PC-9 (cell line): Measurements from ENCODE around the gene RNH1. TPM values are rescaled to one million over a fixed set of nuclear protein-coding genes. Genes with fewer than 3 reads are reported as not detected.

Experiments
- BruUV-seq: library from RNA; stranded (reverse); fragments of 400-500 nt; replicated peaks from 2 replicates; lab custom pipeline; 2021; lab: Mats Ljungman, UMichigan
- CTCF ChIA-PET: fragments of 300-600 bp; sonication (Branson Sonifier 250); formaldehyde crosslinking; loops from one replicate; lab custom pipeline; 2022; ENCODE audit warnings: antibody characterized with exemption; lab: Charles Lee
- POLR2A ChIA-PET: fragments of 300-600 bp; sonication (Branson Sonifier 250); formaldehyde crosslinking; loops from one replicate; lab custom pipeline; 2022; ENCODE audit warnings: antibody characterized with exemption; ENCODE audit not compliant: unreplicated experiment; lab: Charles Lee
- DNase-seq, 2 experiments: peaks; one replicate each; pipeline versions ENCODE4 v3.0.0 to v3.0.0-alpha.2; 2015 to 2022; ENCODE audit warnings: mixed read lengths in 1 of 2
- H2AFZ ChIP-seq: fragments of 200-600 bp; sonication (generic); 2 replicates; pipeline ENCODE4 v1.8.1; 2017; ENCODE audit warnings: antibody characterized with exemption
- H3F3A ChIP-seq: fragments of 200-600 bp; sonication (generic); 2 replicates; pipeline ENCODE4 v1.8.1; 2017; ENCODE audit warnings: antibody characterized with exemption, mild to moderate bottlenecking, low read depth; ENCODE audit not compliant: insufficient read depth
- H3K27ac ChIP-seq: fragments of 200-600 bp; sonication (generic); 2 replicates; pipeline ENCODE4 v1.6.1; 2016; ENCODE audit warnings: mixed run types
- H3K27me3 ChIP-seq: fragments of 200-600 bp; sonication (generic); 2 replicates; pipeline ENCODE4 v1.6.1; 2016; ENCODE audit warnings: low read depth, mixed run types; ENCODE audit not compliant: insufficient read depth
- H3K36me3 ChIP-seq: fragments of 200-600 bp; sonication (generic); 2 replicates; pipeline ENCODE4 v1.6.1; 2016; ENCODE audit warnings: low read depth, mixed run types
- H3K4me1 ChIP-seq: fragments of 200-600 bp; sonication (generic); replicated peaks from 2 replicates; pipeline ENCODE4 v1.6.1; 2016; ENCODE audit warnings: mixed run types; ENCODE audit not compliant: insufficient read depth
- H3K4me2 ChIP-seq: fragments of 200-600 bp; sonication (generic); 2 replicates; pipeline ENCODE4 v1.6.1; 2017; ENCODE audit warnings: mixed run types
- H3K4me3 ChIP-seq: fragments of 200-600 bp; sonication (generic); 2 replicates; pipeline ENCODE4 v1.6.1; 2016; ENCODE audit warnings: mixed run types
- H3K79me2 ChIP-seq: fragments of 200-600 bp; sonication (generic); 2 replicates; pipeline ENCODE4 v1.6.1; 2017; ENCODE audit warnings: low read depth, mixed run types
- H3K9me2 ChIP-seq: fragments of 200-600 bp; sonication (generic); 2 replicates; pipeline ENCODE4 v1.8.1; 2017; ENCODE audit warnings: mild to moderate bottlenecking; ENCODE audit not compliant: insufficient read depth
- H3K9me3 ChIP-seq: fragments of 200-600 bp; sonication (generic); 2 replicates; pipeline ENCODE4 v1.8.1; 2016; ENCODE audit warnings: low read depth; ENCODE audit not compliant: insufficient read depth
- H4K20me1 ChIP-seq: fragments of 200-600 bp; sonication (generic); 2 replicates; pipeline ENCODE4 v1.8.1; 2017; ENCODE audit not compliant: insufficient read depth
- CTCF ChIP-seq: fragments of 200-600 bp; sonication (generic); conservative IDR thresholded peaks from 2 replicates; pipeline ENCODE4 v1.6.1; 2017; ENCODE audit warnings: mixed run types, antibody characterized with exemption, mild to moderate bottlenecking, moderate library complexity
- EZH2 ChIP-seq: fragments of 200-600 bp; sonication (generic); IDR thresholded peaks from 2 replicates; pipeline ENCODE4 v1.8.0; 2017; ENCODE audit warnings: antibody characterized with exemption, low read depth
- intact Hi-C: fragments of 100-400 bp; cut with micrococcal nuclease; formaldehyde crosslinking; loops from one replicate; pipeline ENCODE4 v1.10.0; 2022; ENCODE audit not compliant: unreplicated experiment
- total RNA-seq: library from RNA; stranded (reverse); gene quantifications from 2 replicates; pipeline ENCODE4 v1.2.3, GENCODE V29; 2021

RNH1 gene
- total RNA-seq, 1 experiment from 2014 or later, result 87.8 TPM

GRCh38 chr11:492427-493226, 14.4 kb downstream of the RNH1 start:
- Histone ChIP-seq H3F3A (no peaks in the 10 kb centered on the region; the same call in 1 of the 2 replicates), H3K4me3 (no peak overlapping the region), H3K4me2 (no peak overlapping the region), H3K9me3 (no peaks in the 10 kb centered on the region), H3K9me2 (no peaks in the 10 kb centered on the region), H3K79me2 (no peaks in the 10 kb centered on the region), H3K27ac (no peak overlapping the region), H3K4me1 (no peaks in the 10 kb centered on the region), H2AFZ (no peak overlapping the region), H3K27me3 (no peaks in the 10 kb centered on the region), H3K36me3 (no peaks in the 10 kb centered on the region), H4K20me1 (no peaks in the 10 kb centered on the region)
- BruUV-seq, result no TSS peak
- intact Hi-C loops, result no loop called here
- ChIA-PET CTCF (no interaction called here), POLR2A (interaction anchor here (0.7 kb wide), 1 partner anchor 224 kb away, joined by 4 read pairs; no protein-coding TSS in a partner anchor)
- DNase-seq, result no peak
- TF ChIP-seq EZH2, result no peak
- TF ChIP-seq CTCF, result no peak

GRCh38 chr11:491358-491757, 15.7 kb downstream of the RNH1 start:
- Histone ChIP-seq H3K4me3 (no peak overlapping the region), H3K27ac (no peak overlapping the region), H3K4me2 (no peak overlapping the region), H3K4me1 (no peaks in the 10 kb centered on the region), H4K20me1 (no peaks in the 10 kb centered on the region), H3K36me3 (no peaks in the 10 kb centered on the region), H3K9me3 (no peaks in the 10 kb centered on the region), H3K9me2 (no peaks in the 10 kb centered on the region), H3K79me2 (no peaks in the 10 kb centered on the region), H2AFZ (no peak overlapping the region), H3F3A (no peaks in the 10 kb centered on the region; the same call in 1 of the 2 replicates), H3K27me3 (no peaks in the 10 kb centered on the region)
- ChIA-PET CTCF (no interaction called here), POLR2A (no interaction called here)
- intact Hi-C loops, result no loop called here
- TF ChIP-seq EZH2, result no peak
- TF ChIP-seq CTCF, result no peak
- no TSS peak for BruUV-seq
- DNase-seq, result no peak

GRCh38 chr11:490930-491260, 16.1 kb downstream of the RNH1 start:
- no peak overlapping the region for H3K4me2 ChIP-seq
- BruUV-seq, result no TSS peak
- no peaks in the 10 kb centered on the region for H3K9me3 ChIP-seq
- no peaks in the 10 kb centered on the region for H3K36me3 ChIP-seq
- no peak for DNase-seq
- H3F3A ChIP-seq, result no peaks in the 10 kb centered on the region; the same call in 1 of the 2 replicates
- H3K9me2 ChIP-seq, result no peaks in the 10 kb centered on the region
- no peak overlapping the region for H2AFZ ChIP-seq
- H4K20me1 ChIP-seq, result no peaks in the 10 kb centered on the region
- TF ChIP-seq CTCF (no peak), EZH2 (no peak)
- no peak overlapping the region for H3K4me3 ChIP-seq
- no peak overlapping the region for H3K27ac ChIP-seq
- no peaks in the 10 kb centered on the region for H3K4me1 ChIP-seq
- ChIA-PET POLR2A (no interaction called here), CTCF (no interaction called here)
- H3K79me2 ChIP-seq, result no peaks in the 10 kb centered on the region
- H3K27me3 ChIP-seq, result no peaks in the 10 kb centered on the region
- intact Hi-C loops, result no loop called here
